HEK293T (cell line): ENCODE results near the gene ZNF48.
"Not testable (repeated sequence)": the region's sequence is repeated elsewhere in the genome, so short reads cannot be mapped to it uniquely, and the experiment has no call there.

Experiments
- ARNT ChIP-seq: fragments of 450-650 bp; IDR thresholded peaks from 2 replicates; pipeline ENCODE4 v1.6.1; 2017; ENCODE audit warnings: mild to moderate bottlenecking
- BHLHE40 ChIP-seq: fragments of 450-650 bp; IDR thresholded peaks from 2 replicates; pipeline ENCODE4 v1.6.1; 2016; ENCODE audit warnings: mild to moderate bottlenecking, moderate library complexity, borderline replicate concordance
- FOXK2 ChIP-seq: fragments of 450-650 bp; IDR thresholded peaks from 2 replicates; pipeline ENCODE4 v1.6.1; 2016; ENCODE audit warnings: mild to moderate bottlenecking
- FOXM1 ChIP-seq: fragments of 450-650 bp; IDR thresholded peaks from 2 replicates; pipeline ENCODE4 v1.6.1; 2017; ENCODE audit warnings: mild to moderate bottlenecking, borderline replicate concordance
- HDGF ChIP-seq: fragments of 450-650 bp; IDR thresholded peaks from 2 replicates; pipeline ENCODE4 v1.6.1; 2017; ENCODE audit warnings: antibody characterized with exemption, borderline replicate concordance
- L3MBTL2 ChIP-seq: fragments of 450-650 bp; conservative IDR thresholded peaks from 2 replicates; pipeline ENCODE4 v1.6.1; 2016; ENCODE audit warnings: mild to moderate bottlenecking
- LEF1 ChIP-seq: fragments of 450-650 bp; IDR thresholded peaks from 2 replicates; pipeline ENCODE4 v1.6.1; 2017; ENCODE audit warnings: mild to moderate bottlenecking, borderline replicate concordance
- SP1 ChIP-seq: fragments of 450-650 bp; IDR thresholded peaks from 2 replicates; pipeline ENCODE4 v1.6.1; 2017

DNA sequence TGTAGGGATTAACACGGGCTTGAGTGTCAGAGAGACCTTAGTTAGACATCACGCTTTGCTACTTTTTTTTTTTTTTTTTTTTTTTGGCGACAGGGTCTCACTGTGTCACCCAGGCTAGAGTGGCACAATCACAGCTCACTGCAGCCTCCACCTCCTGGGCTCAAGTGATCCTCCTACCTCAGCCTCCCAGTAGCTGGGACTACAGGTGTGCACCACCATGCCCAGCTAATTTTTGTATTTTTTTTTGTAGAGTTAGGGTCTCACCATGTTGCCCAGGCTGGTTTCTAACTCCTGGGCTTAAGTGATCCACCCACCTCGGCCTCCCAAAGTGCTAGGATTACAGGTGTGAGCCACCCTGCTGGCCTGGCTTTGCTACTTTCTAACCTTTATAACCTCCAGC is 1.4 kb downstream of the ZNF48 start:
- not testable (repeated sequence) for TF ChIP-seq HDGF, FOXK2, LEF1, ARNT, BHLHE40, SP1, FOXM1, L3MBTL2
